OCI-LY1 (cell line): ENCODE results near the gene C1QTNF9.

Experiments used
- H2AFZ ChIP-seq: fragments of 200-600 bp; sonication (generic), shearing (Covaris generic); 2 replicates; pipeline ENCODE4 v1.6.0; 2014; ENCODE audit warnings: antibody characterized with exemption, mild to moderate bottlenecking, low read length
- H3F3A ChIP-seq: fragments of 200-600 bp; sonication (generic), shearing (Covaris generic); 2 replicates; pipeline ENCODE4 v1.6.0; 2014; ENCODE audit warnings: mild to moderate bottlenecking, antibody characterized with exemption, low read length, moderate library complexity; ENCODE audit not compliant: insufficient read depth
- H3K27ac ChIP-seq: fragments of 200-600 bp; sonication (generic); 2 replicates; pipeline ENCODE4 v1.5.1; 2014; ENCODE audit warnings: low read length, mixed run types, mild to moderate bottlenecking, low read depth; ENCODE audit not compliant: poor library complexity, severe bottlenecking
- H3K27me3 ChIP-seq: fragments of 200-600 bp; sonication (generic); 2 replicates; pipeline ENCODE4 v1.6.0; 2014; ENCODE audit warnings: antibody characterized with exemption, mild to moderate bottlenecking, low read length, moderate library complexity; ENCODE audit not compliant: insufficient read depth
- H3K36me3 ChIP-seq: fragments of 200-600 bp; sonication (generic); 2 replicates; pipeline ENCODE4 v1.6.1; 2014; ENCODE audit warnings: mild to moderate bottlenecking, antibody characterized with exemption, low read length, moderate library complexity, mixed read lengths; ENCODE audit not compliant: insufficient read depth
- H3K4me1 ChIP-seq: fragments of 200-600 bp; sonication (generic); 2 replicates; pipeline ENCODE4 v1.5.1; 2014; ENCODE audit warnings: mild to moderate bottlenecking, low read length, moderate library complexity; ENCODE audit not compliant: insufficient read depth, severe bottlenecking
- H3K4me2 ChIP-seq: fragments of 200-600 bp; sonication (generic), shearing (Covaris generic); 2 replicates; pipeline ENCODE4 v1.6.1; 2014; ENCODE audit warnings: low read length
- H3K4me3 ChIP-seq: fragments of 200-600 bp; sonication (generic); 2 replicates; pipeline ENCODE4 v1.5.1; 2014; ENCODE audit warnings: low read length, low read depth, mild to moderate bottlenecking, mixed read lengths; ENCODE audit not compliant: poor library complexity, severe bottlenecking
- H3K79me2 ChIP-seq: fragments of 200-600 bp; shearing (Covaris generic); 2 replicates; pipeline ENCODE4 v1.6.1; 2016; ENCODE audit warnings: mixed run types, low read length, mixed read lengths; ENCODE audit not compliant: insufficient read depth
- H3K9ac ChIP-seq: fragments of 200-600 bp; sonication (generic), shearing (Covaris generic); 2 replicates; pipeline ENCODE4 v1.6.1; 2014; ENCODE audit warnings: mild to moderate bottlenecking, low read length, mixed read lengths
- H3K9me2 ChIP-seq: fragments of 200-600 bp; sonication (generic), shearing (Covaris generic); 2 replicates; pipeline ENCODE4 v1.6.1; 2014; ENCODE audit warnings: low read depth, mild to moderate bottlenecking, low read length, mixed read lengths
- H3K9me3 ChIP-seq: fragments of 200-600 bp; shearing (Covaris generic); 2 replicates; pipeline ENCODE4 v1.6.1; 2014; ENCODE audit warnings: low read length, mixed read lengths
- H4K20me1 ChIP-seq: fragments of 200-600 bp; sonication (generic), shearing (Covaris generic); 2 replicates; pipeline ENCODE4 v1.6.0; 2016; ENCODE audit warnings: mild to moderate bottlenecking, low read length; ENCODE audit not compliant: insufficient read depth
- EZH2 ChIP-seq: fragments of 200-600 bp; sonication (generic), shearing (Covaris generic); IDR thresholded peaks from 2 replicates; pipeline ENCODE4 v1.8.0; 2017; ENCODE audit warnings: borderline replicate concordance, mixed run types, mild to moderate bottlenecking, antibody characterized with exemption, low read length, moderate library complexity, mixed read lengths
- TF ChIP-seq, protein P1 (sequence below): fragments of 200-600 bp; sonication (generic), shearing (Covaris generic); IDR thresholded peaks from 2 replicates; pipeline ENCODE4 v1.5.1; 2017; ENCODE audit warnings: mild to moderate bottlenecking, antibody characterized with exemption, low read length, moderate library complexity, mixed read lengths

The C1QTNF9 gene

DNA sequence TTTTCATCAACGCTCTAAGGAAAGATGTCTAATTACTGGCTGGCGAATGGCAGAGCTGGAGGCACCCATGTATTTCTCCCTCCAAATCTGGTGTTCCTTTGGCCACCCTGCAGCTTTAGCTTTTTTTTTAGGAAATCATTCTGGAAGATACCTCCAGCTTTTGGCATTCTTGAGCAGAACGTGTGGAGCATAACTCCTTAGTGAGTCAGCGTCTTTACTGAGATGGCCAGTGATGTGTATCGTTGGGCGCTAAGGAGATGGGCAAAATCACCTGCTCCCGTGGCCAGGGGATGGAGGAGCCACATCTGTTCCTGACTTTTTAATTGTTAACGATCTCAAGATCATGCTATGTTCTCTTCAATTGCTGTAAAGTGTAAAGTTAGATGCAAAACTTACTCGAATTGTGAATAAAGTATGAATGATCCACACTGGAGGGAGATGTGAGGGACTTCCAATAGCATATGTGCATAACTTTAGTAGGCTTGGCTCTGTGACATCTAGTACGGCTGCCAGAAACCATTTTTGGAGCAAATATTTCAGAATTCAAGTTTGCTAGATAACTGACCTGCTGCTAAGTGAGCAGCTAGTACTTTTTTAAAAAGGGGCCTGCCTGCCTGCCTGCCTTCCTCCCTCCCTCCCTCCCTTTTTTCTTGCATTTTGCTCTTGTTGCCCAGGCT is 24.4 kb upstream of the C1QTNF9 start:
- Histone ChIP-seq H3K9ac (no peak overlapping the region), H2AFZ (no peak overlapping the region), H3K27me3 (no peaks in the 10 kb centered on the region), H3K4me2 (no peak overlapping the region), H3K4me3 (no peak overlapping the region), H3K9me3 (no peaks in the 10 kb centered on the region), H3K4me1 (no peaks in the 10 kb centered on the region), H4K20me1 (no peaks in the 10 kb centered on the region), H3K9me2 (no peaks in the 10 kb centered on the region), H3K79me2 (no peaks in the 10 kb centered on the region), H3K27ac (no peak overlapping the region), H3F3A (no peaks in the 10 kb centered on the region), H3K36me3 (no peaks in the 10 kb centered on the region)
- no peak for TF ChIP-seq EZH2
- TF ChIP-seq, protein P1, sequence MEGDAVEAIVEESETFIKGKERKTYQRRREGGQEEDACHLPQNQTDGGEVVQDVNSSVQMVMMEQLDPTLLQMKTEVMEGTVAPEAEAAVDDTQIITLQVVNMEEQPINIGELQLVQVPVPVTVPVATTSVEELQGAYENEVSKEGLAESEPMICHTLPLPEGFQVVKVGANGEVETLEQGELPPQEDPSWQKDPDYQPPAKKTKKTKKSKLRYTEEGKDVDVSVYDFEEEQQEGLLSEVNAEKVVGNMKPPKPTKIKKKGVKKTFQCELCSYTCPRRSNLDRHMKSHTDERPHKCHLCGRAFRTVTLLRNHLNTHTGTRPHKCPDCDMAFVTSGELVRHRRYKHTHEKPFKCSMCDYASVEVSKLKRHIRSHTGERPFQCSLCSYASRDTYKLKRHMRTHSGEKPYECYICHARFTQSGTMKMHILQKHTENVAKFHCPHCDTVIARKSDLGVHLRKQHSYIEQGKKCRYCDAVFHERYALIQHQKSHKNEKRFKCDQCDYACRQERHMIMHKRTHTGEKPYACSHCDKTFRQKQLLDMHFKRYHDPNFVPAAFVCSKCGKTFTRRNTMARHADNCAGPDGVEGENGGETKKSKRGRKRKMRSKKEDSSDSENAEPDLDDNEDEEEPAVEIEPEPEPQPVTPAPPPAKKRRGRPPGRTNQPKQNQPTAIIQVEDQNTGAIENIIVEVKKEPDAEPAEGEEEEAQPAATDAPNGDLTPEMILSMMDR: no peak

DNA sequence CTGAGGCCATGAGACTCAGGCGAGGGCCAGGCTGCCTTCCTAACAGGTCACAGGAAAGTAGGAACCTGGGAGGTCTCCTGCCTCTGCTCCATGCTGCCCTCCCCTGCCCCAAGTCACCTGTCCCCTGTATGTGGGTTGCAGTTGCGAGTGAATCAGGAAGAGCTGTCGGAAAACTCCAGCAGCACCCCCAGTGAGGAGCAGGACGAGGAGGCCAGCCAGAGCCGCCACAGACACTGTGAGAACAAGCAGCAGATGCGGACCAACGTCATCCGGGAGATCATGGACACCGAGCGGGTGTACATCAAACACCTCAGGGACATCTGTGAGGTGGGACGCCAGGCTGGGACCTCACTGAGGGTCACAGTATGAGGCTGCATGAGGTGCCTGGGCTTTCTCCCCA is 22.8 kb upstream of the C1QTNF9 start:
- no peaks in the 10 kb centered on the region for H3K9me2 ChIP-seq
- no peak overlapping the region for H3K9ac ChIP-seq
- no peaks in the 10 kb centered on the region for H3F3A ChIP-seq
- H3K79me2 ChIP-seq: no peaks in the 10 kb centered on the region
- no peaks in the 10 kb centered on the region for H3K27me3 ChIP-seq
- no peak overlapping the region for H3K4me2 ChIP-seq
- H4K20me1 ChIP-seq: no peaks in the 10 kb centered on the region
- H3K4me3 ChIP-seq: no peak overlapping the region
- H3K36me3 ChIP-seq: no peaks in the 10 kb centered on the region
- no peaks in the 10 kb centered on the region for H3K9me3 ChIP-seq
- no peak overlapping the region for H2AFZ ChIP-seq
- H3K27ac ChIP-seq: no peak overlapping the region
- TF ChIP-seq EZH2: no peak
- TF ChIP-seq, protein P1: no peak
- H3K4me1 ChIP-seq: no peaks in the 10 kb centered on the region

DNA sequence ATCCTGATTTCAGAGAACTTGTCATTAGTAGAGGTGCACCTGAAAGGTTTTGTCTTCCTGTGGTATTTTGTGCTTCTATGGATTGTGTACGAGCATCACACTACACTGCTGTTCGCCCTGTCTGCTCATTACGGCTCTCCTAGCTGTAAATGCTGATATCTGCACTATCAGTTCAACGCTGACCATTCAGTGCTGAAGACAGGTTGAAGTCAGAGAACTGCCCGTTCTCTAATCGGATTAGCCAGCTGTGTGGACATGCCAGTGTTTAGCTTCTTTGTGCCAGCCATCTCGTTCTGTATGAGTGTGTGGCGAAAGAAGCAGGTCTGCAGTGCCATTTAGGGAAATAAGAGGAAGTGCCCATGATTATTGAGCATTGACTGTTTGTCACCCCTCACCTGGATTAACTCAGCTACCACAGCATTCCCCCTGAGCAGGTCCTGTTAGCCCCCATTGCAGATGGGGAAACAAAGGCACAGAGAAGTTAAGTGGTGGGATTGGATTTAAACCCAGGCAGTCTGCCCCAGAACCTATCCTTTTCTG is 21.6 kb upstream of the C1QTNF9 start:
- Histone ChIP-seq H3K4me3 (no peak overlapping the region), H3K79me2 (no peaks in the 10 kb centered on the region), H4K20me1 (no peaks in the 10 kb centered on the region), H3K27me3 (no peaks in the 10 kb centered on the region), H3K9ac (no peak overlapping the region), H3K9me3 (no peaks in the 10 kb centered on the region), H2AFZ (no peak overlapping the region), H3K27ac (no peak overlapping the region), H3F3A (no peaks in the 10 kb centered on the region), H3K4me2 (no peak overlapping the region), H3K4me1 (no peaks in the 10 kb centered on the region), H3K9me2 (no peaks in the 10 kb centered on the region), H3K36me3 (no peaks in the 10 kb centered on the region)
- TF ChIP-seq, protein P1: no peak
- TF ChIP-seq EZH2: no peak
